ENCODE results near the gene RAB11FIP4. TPM values are rescaled to one million over a fixed set of nuclear protein-coding genes. Genes with fewer than 3 reads are reported as not detected.

RAB11FIP4 gene
- total and polyA plus RNA-seq, 2 of the 13 experiments (the other 11 are each of a cell fraction or from before 2014, with no cell fraction given): 28.0 to 89.3 TPM

DNA sequence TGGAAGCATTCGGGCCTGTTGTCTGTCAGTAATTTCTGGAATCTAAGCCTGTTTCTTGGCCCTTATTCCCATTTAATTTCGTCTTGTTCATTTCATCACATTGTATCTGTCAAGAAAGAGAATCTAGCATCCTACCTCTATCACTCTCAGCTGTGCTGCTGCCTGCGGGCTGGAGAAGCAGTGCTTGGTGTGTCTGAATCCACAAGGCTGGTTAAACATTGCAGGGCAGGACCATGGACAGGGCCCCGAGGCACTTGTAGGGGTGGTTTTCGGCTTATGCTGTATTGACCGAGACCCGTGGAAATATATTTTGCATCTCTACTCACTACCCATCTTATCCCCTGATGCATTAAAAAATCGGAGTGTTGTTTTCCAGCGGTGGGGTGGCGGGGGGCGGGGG is 3.1 kb downstream of the RAB11FIP4 start (continued):
- TF ChIP-seq THYN1 (CRISPR knock-in tag; IDR thresholded peaks at IDR 0.05; ENCODE audit: borderline replicate concordance, low read depth): no peak
- TF ChIP-seq ZNF775 (CRISPR knock-in tag; IDR thresholded peaks at IDR 0.05; ENCODE audit: borderline replicate concordance): no peak
- TF ChIP-seq ZNF713 (CRISPR knock-in tag; IDR thresholded peaks at IDR 0.05): no peak
- no peak for TF ChIP-seq ZSCAN30 (CRISPR knock-in tag; IDR thresholded peaks at IDR 0.05)
- no peak for TF ChIP-seq ZFAT (CRISPR knock-in tag; conservative IDR thresholded peaks at IDR 0.05)
- TF ChIP-seq ZNF772 (CRISPR knock-in tag; IDR thresholded peaks at IDR 0.05): no peak; the same call in 1 of the 2 replicates
- no peak for TF ChIP-seq NFYB (CRISPR knock-in tag; IDR thresholded peaks at IDR 0.05)
- TF ChIP-seq, protein P1, sequence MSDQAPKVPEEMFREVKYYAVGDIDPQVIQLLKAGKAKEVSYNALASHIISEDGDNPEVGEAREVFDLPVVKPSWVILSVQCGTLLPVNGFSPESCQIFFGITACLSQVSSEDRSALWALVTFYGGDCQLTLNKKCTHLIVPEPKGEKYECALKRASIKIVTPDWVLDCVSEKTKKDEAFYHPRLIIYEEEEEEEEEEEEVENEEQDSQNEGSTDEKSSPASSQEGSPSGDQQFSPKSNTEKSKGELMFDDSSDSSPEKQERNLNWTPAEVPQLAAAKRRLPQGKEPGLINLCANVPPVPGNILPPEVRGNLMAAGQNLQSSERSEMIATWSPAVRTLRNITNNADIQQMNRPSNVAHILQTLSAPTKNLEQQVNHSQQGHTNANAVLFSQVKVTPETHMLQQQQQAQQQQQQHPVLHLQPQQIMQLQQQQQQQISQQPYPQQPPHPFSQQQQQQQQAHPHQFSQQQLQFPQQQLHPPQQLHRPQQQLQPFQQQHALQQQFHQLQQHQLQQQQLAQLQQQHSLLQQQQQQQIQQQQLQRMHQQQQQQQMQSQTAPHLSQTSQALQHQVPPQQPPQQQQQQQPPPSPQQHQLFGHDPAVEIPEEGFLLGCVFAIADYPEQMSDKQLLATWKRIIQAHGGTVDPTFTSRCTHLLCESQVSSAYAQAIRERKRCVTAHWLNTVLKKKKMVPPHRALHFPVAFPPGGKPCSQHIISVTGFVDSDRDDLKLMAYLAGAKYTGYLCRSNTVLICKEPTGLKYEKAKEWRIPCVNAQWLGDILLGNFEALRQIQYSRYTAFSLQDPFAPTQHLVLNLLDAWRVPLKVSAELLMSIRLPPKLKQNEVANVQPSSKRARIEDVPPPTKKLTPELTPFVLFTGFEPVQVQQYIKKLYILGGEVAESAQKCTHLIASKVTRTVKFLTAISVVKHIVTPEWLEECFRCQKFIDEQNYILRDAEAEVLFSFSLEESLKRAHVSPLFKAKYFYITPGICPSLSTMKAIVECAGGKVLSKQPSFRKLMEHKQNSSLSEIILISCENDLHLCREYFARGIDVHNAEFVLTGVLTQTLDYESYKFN (CRISPR knock-in tag; conservative IDR thresholded peaks at IDR 0.05): no peak
- TF ChIP-seq MTA1 (CRISPR knock-in tag; IDR thresholded peaks at IDR 0.05; ENCODE audit: borderline replicate concordance): no peak
- no peak for TF ChIP-seq ZNF3 (CRISPR knock-in tag; IDR thresholded peaks at IDR 0.05)
- no peak for TF ChIP-seq ZNF510 (CRISPR knock-in tag; IDR thresholded peaks at IDR 0.05; ENCODE audit: low read depth)
- TF ChIP-seq, protein P2, sequence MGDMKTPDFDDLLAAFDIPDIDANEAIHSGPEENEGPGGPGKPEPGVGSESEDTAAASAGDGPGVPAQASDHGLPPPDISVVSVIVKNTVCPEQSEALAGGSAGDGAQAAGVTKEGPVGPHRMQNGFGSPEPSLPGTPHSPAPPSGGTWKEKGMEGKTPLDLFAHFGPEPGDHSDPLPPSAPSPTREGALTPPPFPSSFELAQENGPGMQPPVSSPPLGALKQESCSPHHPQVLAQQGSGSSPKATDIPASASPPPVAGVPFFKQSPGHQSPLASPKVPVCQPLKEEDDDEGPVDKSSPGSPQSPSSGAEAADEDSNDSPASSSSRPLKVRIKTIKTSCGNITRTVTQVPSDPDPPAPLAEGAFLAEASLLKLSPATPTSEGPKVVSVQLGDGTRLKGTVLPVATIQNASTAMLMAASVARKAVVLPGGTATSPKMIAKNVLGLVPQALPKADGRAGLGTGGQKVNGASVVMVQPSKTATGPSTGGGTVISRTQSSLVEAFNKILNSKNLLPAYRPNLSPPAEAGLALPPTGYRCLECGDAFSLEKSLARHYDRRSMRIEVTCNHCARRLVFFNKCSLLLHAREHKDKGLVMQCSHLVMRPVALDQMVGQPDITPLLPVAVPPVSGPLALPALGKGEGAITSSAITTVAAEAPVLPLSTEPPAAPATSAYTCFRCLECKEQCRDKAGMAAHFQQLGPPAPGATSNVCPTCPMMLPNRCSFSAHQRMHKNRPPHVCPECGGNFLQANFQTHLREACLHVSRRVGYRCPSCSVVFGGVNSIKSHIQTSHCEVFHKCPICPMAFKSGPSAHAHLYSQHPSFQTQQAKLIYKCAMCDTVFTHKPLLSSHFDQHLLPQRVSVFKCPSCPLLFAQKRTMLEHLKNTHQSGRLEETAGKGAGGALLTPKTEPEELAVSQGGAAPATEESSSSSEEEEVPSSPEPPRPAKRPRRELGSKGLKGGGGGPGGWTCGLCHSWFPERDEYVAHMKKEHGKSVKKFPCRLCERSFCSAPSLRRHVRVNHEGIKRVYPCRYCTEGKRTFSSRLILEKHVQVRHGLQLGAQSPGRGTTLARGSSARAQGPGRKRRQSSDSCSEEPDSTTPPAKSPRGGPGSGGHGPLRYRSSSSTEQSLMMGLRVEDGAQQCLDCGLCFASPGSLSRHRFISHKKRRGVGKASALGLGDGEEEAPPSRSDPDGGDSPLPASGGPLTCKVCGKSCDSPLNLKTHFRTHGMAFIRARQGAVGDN (CRISPR knock-in tag; IDR thresholded peaks at IDR 0.05): no peak
- peak; percentile 77; the same call in 1 of the 2 replicates for TF ChIP-seq MIXL1 (CRISPR knock-in tag; IDR thresholded peaks at IDR 0.05)
- TF ChIP-seq ZEB1 (IDR thresholded peaks at IDR 0.05; ENCODE audit: insufficient replicate concordance, low read depth): no peak
- TF ChIP-seq ZNF792 (CRISPR knock-in tag; IDR thresholded peaks at IDR 0.05): peak; percentile 68; the same call in 1 of the 2 replicates
- TF ChIP-seq, protein P3, sequence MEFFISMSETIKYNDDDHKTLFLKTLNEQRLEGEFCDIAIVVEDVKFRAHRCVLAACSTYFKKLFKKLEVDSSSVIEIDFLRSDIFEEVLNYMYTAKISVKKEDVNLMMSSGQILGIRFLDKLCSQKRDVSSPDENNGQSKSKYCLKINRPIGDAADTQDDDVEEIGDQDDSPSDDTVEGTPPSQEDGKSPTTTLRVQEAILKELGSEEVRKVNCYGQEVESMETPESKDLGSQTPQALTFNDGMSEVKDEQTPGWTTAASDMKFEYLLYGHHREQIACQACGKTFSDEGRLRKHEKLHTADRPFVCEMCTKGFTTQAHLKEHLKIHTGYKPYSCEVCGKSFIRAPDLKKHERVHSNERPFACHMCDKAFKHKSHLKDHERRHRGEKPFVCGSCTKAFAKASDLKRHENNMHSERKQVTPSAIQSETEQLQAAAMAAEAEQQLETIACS (CRISPR knock-in tag; IDR thresholded peaks at IDR 0.05): no peak
- TF ChIP-seq ZNF607 (CRISPR knock-in tag; IDR thresholded peaks at IDR 0.05; ENCODE audit: borderline replicate concordance): peak; percentile 38; the same call in 1 of the 2 replicates
- no peak for TF ChIP-seq ZNF678 (CRISPR knock-in tag; IDR thresholded peaks at IDR 0.05)
- peak; percentile 64; the same call in 1 of the 2 replicates for TF ChIP-seq ZNF83 (CRISPR knock-in tag; IDR thresholded peaks at IDR 0.05; ENCODE audit: borderline replicate concordance)
- TF ChIP-seq TBX2 (CRISPR knock-in tag; IDR thresholded peaks at IDR 0.05; ENCODE audit: borderline replicate concordance): no peak
- TF ChIP-seq PAX8 (CRISPR knock-in tag; IDR thresholded peaks at IDR 0.05; ENCODE audit: borderline replicate concordance): no peak
- TF ChIP-seq PPARG (CRISPR knock-in tag; conservative IDR thresholded peaks at IDR 0.05): 0 out of 2 replicates have a peak, but pooled peaks have one; percentile 40
- no peak for TF ChIP-seq ZNF350 (CRISPR knock-in tag; IDR thresholded peaks at IDR 0.05; ENCODE audit: borderline replicate concordance, low read depth)

Measured in HepG2 (cell line).